HL-60 (cell line): ENCODE measurements around the gene FHL1.
"Not testable (repeated sequence)": the region's sequence is repeated elsewhere in the genome, so short reads cannot be mapped to it uniquely, and the experiment has no call there.

Source experiments
- GABPA ChIP-seq: IDR thresholded peaks from 2 replicates; pipeline ENCODE4 v1.6.1; 2012; ENCODE audit warnings: low read depth
- POLR2AphosphoS5 ChIP-seq: IDR thresholded peaks from 2 replicates; pipeline ENCODE4 v1.6.1; 2012; ENCODE audit warnings: low read depth
- TF ChIP-seq, protein P1 (sequence below): IDR thresholded peaks from one replicate; pipeline ENCODE4 v1.5.1; 2011; ENCODE audit warnings: low read length, control low read depth, inconsistent platforms; ENCODE audit not compliant: insufficient read depth
- TF ChIP-seq, protein P2 (sequence below): IDR thresholded peaks from 2 replicates; pipeline ENCODE4 v1.6.1; 2012; ENCODE audit warnings: low read depth; ENCODE audit not compliant: insufficient replicate concordance

DNA sequence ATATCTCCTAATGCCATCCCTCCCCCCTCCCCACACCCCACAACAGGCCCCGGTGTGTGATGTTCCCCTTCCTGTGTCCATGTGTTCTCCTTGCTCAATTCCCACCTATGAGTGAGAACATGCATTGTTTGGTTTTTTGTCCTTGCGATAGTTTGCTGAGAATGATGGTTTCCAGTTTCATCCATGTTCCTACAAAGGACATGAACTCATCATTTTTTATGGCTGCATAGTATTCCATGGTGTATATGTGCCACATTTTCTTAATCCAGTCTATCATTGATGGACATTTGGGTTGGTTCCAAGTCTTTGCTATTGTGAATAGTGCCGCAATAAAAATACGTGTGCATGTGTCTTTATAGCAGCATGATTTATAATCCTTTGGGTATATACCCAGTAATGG lies 90.5 kb downstream of the FHL1 start:
- TF ChIP-seq, protein P1, sequence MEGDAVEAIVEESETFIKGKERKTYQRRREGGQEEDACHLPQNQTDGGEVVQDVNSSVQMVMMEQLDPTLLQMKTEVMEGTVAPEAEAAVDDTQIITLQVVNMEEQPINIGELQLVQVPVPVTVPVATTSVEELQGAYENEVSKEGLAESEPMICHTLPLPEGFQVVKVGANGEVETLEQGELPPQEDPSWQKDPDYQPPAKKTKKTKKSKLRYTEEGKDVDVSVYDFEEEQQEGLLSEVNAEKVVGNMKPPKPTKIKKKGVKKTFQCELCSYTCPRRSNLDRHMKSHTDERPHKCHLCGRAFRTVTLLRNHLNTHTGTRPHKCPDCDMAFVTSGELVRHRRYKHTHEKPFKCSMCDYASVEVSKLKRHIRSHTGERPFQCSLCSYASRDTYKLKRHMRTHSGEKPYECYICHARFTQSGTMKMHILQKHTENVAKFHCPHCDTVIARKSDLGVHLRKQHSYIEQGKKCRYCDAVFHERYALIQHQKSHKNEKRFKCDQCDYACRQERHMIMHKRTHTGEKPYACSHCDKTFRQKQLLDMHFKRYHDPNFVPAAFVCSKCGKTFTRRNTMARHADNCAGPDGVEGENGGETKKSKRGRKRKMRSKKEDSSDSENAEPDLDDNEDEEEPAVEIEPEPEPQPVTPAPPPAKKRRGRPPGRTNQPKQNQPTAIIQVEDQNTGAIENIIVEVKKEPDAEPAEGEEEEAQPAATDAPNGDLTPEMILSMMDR: not testable (repeated sequence)
- TF ChIP-seq GABPA, POLR2AphosphoS5: not testable (repeated sequence)
- TF ChIP-seq, protein P2, sequence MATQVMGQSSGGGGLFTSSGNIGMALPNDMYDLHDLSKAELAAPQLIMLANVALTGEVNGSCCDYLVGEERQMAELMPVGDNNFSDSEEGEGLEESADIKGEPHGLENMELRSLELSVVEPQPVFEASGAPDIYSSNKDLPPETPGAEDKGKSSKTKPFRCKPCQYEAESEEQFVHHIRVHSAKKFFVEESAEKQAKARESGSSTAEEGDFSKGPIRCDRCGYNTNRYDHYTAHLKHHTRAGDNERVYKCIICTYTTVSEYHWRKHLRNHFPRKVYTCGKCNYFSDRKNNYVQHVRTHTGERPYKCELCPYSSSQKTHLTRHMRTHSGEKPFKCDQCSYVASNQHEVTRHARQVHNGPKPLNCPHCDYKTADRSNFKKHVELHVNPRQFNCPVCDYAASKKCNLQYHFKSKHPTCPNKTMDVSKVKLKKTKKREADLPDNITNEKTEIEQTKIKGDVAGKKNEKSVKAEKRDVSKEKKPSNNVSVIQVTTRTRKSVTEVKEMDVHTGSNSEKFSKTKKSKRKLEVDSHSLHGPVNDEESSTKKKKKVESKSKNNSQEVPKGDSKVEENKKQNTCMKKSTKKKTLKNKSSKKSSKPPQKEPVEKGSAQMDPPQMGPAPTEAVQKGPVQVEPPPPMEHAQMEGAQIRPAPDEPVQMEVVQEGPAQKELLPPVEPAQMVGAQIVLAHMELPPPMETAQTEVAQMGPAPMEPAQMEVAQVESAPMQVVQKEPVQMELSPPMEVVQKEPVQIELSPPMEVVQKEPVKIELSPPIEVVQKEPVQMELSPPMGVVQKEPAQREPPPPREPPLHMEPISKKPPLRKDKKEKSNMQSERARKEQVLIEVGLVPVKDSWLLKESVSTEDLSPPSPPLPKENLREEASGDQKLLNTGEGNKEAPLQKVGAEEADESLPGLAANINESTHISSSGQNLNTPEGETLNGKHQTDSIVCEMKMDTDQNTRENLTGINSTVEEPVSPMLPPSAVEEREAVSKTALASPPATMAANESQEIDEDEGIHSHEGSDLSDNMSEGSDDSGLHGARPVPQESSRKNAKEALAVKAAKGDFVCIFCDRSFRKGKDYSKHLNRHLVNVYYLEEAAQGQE: not testable (repeated sequence)
